Measurements from ENCODE around the gene GSTO2.

GSTO2 gene

DNA sequence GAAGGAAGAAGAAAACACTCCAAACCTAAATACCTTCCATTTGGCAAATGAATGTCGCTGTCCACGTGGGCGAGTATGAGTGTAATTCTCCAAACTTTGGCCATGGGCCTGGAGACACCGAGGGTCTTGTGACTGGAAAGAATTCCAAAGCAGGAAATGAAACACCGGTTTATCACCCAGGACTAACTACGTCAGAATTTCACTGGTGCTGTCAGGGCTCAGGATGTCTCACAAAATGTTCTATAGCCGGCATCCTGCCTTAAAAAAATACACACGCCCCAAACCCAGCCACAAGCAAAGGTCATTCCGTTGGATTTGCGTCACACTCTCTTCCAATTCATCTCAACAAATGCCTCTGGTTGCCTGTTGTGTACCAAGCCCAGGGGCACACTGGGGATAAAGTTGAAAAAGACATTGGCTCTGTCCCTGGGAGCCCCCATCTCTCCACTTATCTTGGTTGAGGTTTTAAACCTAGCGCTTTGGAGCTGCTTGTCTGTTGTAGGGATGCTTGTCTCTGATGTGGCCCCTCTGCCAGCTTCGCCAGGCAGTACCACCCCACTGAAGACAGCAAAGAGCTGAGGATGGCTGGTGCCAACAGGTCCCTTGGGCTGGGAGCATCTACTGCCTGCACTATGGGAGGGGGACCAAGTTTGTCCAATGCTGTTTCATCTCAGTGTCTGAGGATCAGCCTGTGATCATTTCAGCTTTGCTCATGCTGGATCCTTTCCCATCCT, 31.2 kb downstream of the GSTO2 start:
- H3K4me3 ChIP-seq (replicated peaks in 1 of 2; ENCODE audit: low read depth in 2 of 2, low read length in 2 of 2) = peak overlapping the region; percentile 2 to 44
- TF ChIP-seq, protein P1, sequence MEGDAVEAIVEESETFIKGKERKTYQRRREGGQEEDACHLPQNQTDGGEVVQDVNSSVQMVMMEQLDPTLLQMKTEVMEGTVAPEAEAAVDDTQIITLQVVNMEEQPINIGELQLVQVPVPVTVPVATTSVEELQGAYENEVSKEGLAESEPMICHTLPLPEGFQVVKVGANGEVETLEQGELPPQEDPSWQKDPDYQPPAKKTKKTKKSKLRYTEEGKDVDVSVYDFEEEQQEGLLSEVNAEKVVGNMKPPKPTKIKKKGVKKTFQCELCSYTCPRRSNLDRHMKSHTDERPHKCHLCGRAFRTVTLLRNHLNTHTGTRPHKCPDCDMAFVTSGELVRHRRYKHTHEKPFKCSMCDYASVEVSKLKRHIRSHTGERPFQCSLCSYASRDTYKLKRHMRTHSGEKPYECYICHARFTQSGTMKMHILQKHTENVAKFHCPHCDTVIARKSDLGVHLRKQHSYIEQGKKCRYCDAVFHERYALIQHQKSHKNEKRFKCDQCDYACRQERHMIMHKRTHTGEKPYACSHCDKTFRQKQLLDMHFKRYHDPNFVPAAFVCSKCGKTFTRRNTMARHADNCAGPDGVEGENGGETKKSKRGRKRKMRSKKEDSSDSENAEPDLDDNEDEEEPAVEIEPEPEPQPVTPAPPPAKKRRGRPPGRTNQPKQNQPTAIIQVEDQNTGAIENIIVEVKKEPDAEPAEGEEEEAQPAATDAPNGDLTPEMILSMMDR (IDR thresholded peaks at IDR 0.05; ENCODE audit: low read depth, low read length) = no peak
- peak; percentile 99 to 100 for DNase-seq (ENCODE audit: low read depth in 2 of 2)

DNA sequence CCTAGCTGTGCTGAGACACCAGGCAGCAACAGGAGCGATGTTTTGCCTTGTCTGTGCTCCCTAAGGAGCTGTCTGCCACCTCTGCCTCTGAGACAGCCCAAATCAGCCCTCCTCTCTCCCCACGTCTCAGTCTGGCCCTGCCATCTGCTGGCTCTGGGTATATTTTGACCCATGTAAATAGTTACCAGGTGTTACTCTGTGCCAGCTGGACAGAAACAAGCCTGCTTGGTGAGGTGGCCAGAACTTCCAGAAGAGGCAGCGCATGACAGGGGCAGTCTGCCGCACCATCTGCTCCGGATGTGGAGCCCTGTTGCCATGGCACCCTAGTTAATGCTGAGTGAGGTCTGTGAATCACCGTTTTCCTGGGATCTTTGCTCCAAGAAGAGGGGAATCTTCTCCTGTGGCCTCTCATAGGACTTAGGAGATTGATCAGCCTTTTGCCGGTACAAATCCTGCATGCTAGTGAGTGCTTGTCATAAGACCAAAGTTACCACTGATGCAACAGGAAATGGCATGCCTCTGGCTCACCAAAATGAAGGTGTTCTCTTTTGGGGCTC, 31.8 kb downstream of the GSTO2 start:
- peak; percentile 96 to 99 for DNase-seq (ENCODE audit: low read depth in 2 of 2)
- H3K4me3 ChIP-seq (replicated peaks in 1 of 2; ENCODE audit: low read depth in 2 of 2, low read length in 2 of 2) = peak overlapping the region in 1 of 2 donors; percentile 38

DNA sequence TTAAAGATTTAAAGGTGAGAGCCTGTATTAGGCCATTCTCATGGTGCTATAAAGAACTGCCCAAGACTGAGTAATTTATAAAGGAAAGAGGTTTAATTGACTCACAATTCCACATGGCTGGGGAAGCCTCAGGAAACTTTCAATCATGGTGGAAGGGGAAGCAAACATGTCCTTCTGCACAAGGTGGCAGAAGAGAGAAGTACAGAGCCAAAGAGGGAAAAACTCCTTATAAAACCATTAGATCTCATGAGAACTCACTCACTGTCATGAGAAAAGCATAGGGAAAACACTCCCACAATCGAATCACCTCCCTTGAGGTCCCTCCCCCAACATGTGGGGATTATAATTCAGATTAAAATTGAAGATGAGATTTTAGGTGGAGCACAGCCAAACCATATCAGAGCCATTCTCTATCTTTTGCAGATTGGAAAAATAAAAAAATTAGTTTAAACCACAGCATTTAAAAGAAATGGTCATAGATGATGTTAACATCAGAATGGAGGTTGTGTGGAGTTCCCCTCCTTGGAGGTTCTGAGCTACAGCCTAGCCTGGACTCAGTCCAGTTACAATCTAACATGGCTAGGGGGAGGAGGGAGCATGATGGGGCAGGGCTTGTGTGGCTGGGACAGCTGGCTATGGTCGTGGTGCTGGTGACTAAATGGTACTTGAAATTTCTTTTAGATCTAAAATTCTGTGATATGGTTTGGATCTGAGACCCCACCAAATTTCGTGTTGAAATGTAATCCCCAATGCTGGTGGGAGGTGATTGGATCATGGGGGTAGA, 33.1 kb downstream of the GSTO2 start:
- DNase-seq (ENCODE audit: low read depth in 2 of 2) = peak in 1 of 2 donors; percentile 66
- TF ChIP-seq, protein P1 (IDR thresholded peaks at IDR 0.05; ENCODE audit: low read depth, low read length) = peak; percentile 34
- H3K4me3 ChIP-seq (replicated peaks in 1 of 2; ENCODE audit: low read depth in 2 of 2, low read length in 2 of 2) = no peak overlapping the region

More for the DNA sequence above, 31.8 kb downstream of the GSTO2 start:
- TF ChIP-seq, protein P1 (IDR thresholded peaks at IDR 0.05; ENCODE audit: low read depth, low read length) = no peak

DNA sequence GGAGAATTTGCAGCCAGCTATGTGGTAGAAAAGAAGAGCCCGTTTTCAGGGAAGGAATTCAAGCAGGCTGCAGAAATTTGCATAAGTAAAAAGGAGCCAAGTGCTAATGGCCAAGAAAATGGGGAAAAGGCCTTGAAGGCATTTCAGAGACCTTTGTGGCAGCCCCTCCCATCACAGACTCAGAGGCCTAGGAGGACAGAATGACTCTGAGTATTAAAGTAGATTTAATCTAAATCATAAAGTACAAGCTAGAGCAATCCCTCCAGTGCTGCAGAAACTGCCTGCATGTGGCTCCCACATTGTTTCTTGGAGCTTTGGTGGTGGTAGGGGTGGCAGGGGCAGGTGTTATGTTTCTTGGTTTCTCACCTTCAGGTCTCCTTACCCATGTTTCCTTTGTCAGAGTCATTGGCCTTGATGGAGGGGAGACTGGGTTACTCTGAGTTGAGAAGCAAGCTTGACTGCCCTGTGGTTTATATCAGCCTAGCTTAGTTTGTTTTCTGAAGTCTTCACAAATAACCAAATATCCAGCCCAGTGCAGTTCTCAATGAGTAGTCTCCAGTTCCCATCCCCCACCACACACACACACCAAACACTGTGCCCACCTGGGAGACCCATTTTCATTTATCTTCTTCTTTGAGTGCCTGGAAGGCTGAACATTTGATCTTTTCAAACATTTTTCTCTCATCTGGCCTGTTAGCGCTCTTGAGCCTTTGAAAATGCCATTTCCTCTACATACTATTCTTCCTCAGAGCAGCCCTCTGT, 34.8 kb downstream of the GSTO2 start:
- TF ChIP-seq, protein P1 (IDR thresholded peaks at IDR 0.05; ENCODE audit: low read depth, low read length) = no peak
- H3K4me3 ChIP-seq (replicated peaks in 1 of 2; ENCODE audit: low read depth in 2 of 2, low read length in 2 of 2) = no peak overlapping the region

DNA sequence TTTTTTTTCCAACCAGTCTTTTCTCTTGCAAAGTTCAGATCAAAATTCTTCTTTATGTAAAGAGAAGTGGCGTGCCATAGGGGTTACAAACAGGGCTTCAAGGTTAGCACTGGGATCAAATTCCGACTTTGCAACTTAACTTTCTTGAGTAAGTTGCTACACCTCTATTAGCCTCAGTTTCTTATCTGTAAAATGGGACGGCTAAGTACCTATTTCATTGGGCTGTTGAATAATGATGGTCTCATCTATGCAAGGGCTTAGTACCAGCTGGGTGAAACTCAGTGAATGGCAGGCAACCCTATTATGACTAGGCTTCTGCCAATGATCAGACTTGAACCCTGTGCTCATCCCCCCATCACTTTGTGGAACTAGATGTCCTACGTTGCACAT, 35.4 kb downstream of the GSTO2 start:
- TF ChIP-seq, protein P1 (IDR thresholded peaks at IDR 0.05; ENCODE audit: low read depth, low read length) = no peak
- DNase-seq (ENCODE audit: low read depth in 2 of 2) = no peak
- no peak overlapping the region for H3K4me3 ChIP-seq (replicated peaks in 1 of 2; ENCODE audit: low read depth in 2 of 2, low read length in 2 of 2)

More for the DNA sequence above, 34.8 kb downstream of the GSTO2 start:
- DNase-seq (ENCODE audit: low read depth in 2 of 2) = peak in 1 of 2 donors; percentile 25

DNA sequence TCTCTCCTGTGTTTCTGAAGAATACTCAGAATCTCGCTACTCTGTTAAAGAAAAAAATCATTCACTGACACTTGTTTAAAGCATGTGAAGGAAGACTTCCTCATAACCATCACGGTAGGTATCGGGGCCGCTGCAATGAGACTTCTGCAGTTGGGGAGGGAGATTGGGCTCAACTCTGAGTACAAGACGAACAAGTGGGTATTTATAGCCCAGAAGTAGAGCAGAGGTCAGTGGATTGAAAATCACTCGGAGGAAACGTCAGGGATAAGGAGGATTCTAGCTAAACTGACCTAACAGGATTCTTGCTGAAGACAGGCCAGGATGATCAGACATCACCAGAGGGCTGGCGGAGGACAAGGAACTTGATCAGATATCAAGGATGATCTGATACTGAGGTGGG, 35.9 kb downstream of the GSTO2 start:
- DNase-seq (ENCODE audit: low read depth in 2 of 2) = peak in 1 of 2 donors; percentile 41
- no peak overlapping the region for H3K4me3 ChIP-seq (replicated peaks in 1 of 2; ENCODE audit: low read depth in 2 of 2, low read length in 2 of 2)
- TF ChIP-seq, protein P1 (IDR thresholded peaks at IDR 0.05; ENCODE audit: low read depth, low read length) = no peak
